Small intestine (tissue), 7 donors: ENCODE data around the gene LTA. TPM values are rescaled to one million over a fixed set of nuclear protein-coding genes. Genes with fewer than 3 reads are reported as not detected.
A peak's percentile ranks its signal among the peaks of the same experiment; 100 is the strongest.

Source experiments
- DNase-seq, 2 donors: peaks; one replicate each; pipeline versions ENCODE4 v3.0.0 to v3.0.0-alpha.2; 2013
- FAIRE-seq: peaks from 2 replicates; lab custom pipeline; 2012; peaks lifted over from hg19 to GRCh38; lab: Jason Lieb, UNC
- H3K27ac ChIP-seq, 3 donors: one replicate each; pipeline ENCODE4 v1.5.1; 2013; ENCODE audit warnings: low read length in 2 of 3, mild to moderate bottlenecking in 2 of 3, control low read depth in 1 of 3, inconsistent platforms in 1 of 3, low read depth in 1 of 3, moderate library complexity in 1 of 3
- H3K27me3 ChIP-seq, 3 donors: one replicate each; pipeline ENCODE4 v1.6.1; 2013; ENCODE audit warnings: low read length in 3 of 3, inconsistent platforms in 1 of 3; ENCODE audit not compliant: control insufficient read depth in 3 of 3, insufficient read depth in 3 of 3
- H3K36me3 ChIP-seq, 3 donors: one replicate each; pipeline ENCODE4 v1.6.1; 2013; ENCODE audit warnings: low read length in 3 of 3, inconsistent platforms in 1 of 3, low read depth in 1 of 3, mild to moderate bottlenecking in 1 of 3, moderate library complexity in 1 of 3; ENCODE audit not compliant: control insufficient read depth in 3 of 3, insufficient read depth in 2 of 3
- H3K4me1 ChIP-seq, 3 donors: one replicate each; pipeline ENCODE4 v1.6.1; 2013; ENCODE audit warnings: low read length in 2 of 3, inconsistent platforms in 1 of 3, low read depth in 1 of 3, mild to moderate bottlenecking in 1 of 3, moderate library complexity in 1 of 3; ENCODE audit not compliant: control insufficient read depth in 3 of 3, insufficient read depth in 2 of 3
- H3K4me3 ChIP-seq, 3 donors: one replicate each; pipeline ENCODE4 v1.5.1; 2013; ENCODE audit warnings: low read length in 3 of 3, control low read depth in 1 of 3, inconsistent platforms in 1 of 3, low read depth in 1 of 3, mild to moderate bottlenecking in 1 of 3, moderate library complexity in 1 of 3
- H3K9me3 ChIP-seq, 2 donors: one replicate each; pipeline ENCODE4 v1.6.1; 2013; ENCODE audit warnings: low read depth in 1 of 2, low read length in 1 of 2; ENCODE audit not compliant: control insufficient read depth in 2 of 2, insufficient read depth in 1 of 2
- WGBS, 3 donors: extraction: QIAGEN DNeasy Blood & Tissue Kit; methylation state at CpG; one replicate each; pipeline ENCODE4 v1.1.7; 2013; 5-methylcytosine and 5-hydroxymethylcytosine counted together
- polyA plus RNA-seq, 4 donors: library from polyadenylated mRNA; stranded (reverse) in 3 of 4; unstranded in 1 of 4; fragments of 200-250 nt in 3 of 4; fragments of 120-200 nt in 1 of 4; gene quantifications; one replicate each; pipeline versions ENCODE4 v1.2.1 to v1.2.3, GENCODE V29; 2013
- donor health status: healthy with polysubstance abuse.
- donor health status: control.
- donor health status: control.
- donor health status: Bipolar disorder and iron deficiency.
- donor health status: healthy.

Gene LTA
- polyA plus RNA-seq, 4 donors, result 0.24 to 1.0 TPM; not detected in 2

- Histone ChIP-seq H3K9me3 (no peaks in the 10 kb centered on the region), H3K36me3 (no peaks in the 10 kb centered on the region), H3K4me3 (no peak overlapping the region), H3K4me1 (no peaks in the 10 kb centered on the region), H3K27me3 (no peaks in the 10 kb centered on the region), H3K27ac (no peak overlapping the region)
- DNase-seq, result no peak
- WGBS, 3 donors, result 25 to 27% (median 26%) methylated on average over 2 of the region's 2 CpGs
- FAIRE-seq, result no peak
Measured at GRCh38 chr6:31597006-31597405, 24.9 kb downstream of the LTA start.

DNA sequence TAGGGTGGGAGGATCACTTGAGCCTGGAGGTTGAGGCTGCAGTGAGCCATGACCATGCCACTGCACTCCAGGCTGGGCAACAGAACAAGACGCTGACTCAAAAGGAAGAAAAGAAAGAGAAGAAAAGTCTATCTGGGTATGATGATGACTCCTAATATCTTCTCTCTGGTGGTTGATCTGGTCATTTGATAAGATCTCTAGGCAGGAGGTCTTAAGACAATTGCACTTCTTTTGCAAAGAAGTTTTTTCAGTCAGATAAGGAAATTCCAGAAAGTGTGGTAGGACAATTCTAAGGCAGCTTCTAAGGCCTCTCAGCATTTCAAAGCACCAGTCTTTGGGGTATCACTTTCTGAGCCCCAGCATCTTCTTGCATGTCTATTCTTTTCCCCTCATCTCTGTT is 35.2 kb downstream of the LTA start:
- no peak overlapping the region for H3K27ac ChIP-seq
- H3K36me3 ChIP-seq, result no peaks in the 10 kb centered on the region
- DNase-seq (no peak), FAIRE-seq (no peak)
- H3K27me3 ChIP-seq, result no peaks in the 10 kb centered on the region
- WGBS, 3 donors, result 75 to 84% (median 79%) methylated on average over 1 of the region's 1 CpG
- no peaks in the 10 kb centered on the region for H3K4me1 ChIP-seq
- H3K9me3 ChIP-seq, result no peaks in the 10 kb centered on the region
- H3K4me3 ChIP-seq, result no peak overlapping the region

GRCh38 chr6:31609519-31610406 is 37.7 kb downstream of the LTA start:
- no peaks in the 10 kb centered on the region for H3K36me3 ChIP-seq
- H3K9me3 ChIP-seq, result no peaks in the 10 kb centered on the region
- 66 to 70% (median 70%) methylated on average over 8 of the region's 8 CpGs for WGBS, 3 donors
- FAIRE-seq (no peak), DNase-seq (no peak)
- H3K4me1 ChIP-seq, result peaks cover 0 to 9% (median 0%) of the 10 kb centered on the region in 3 donors
- no peak overlapping the region for H3K27ac ChIP-seq
- no peaks in the 10 kb centered on the region for H3K27me3 ChIP-seq
- no peak overlapping the region for H3K4me3 ChIP-seq

DNA sequence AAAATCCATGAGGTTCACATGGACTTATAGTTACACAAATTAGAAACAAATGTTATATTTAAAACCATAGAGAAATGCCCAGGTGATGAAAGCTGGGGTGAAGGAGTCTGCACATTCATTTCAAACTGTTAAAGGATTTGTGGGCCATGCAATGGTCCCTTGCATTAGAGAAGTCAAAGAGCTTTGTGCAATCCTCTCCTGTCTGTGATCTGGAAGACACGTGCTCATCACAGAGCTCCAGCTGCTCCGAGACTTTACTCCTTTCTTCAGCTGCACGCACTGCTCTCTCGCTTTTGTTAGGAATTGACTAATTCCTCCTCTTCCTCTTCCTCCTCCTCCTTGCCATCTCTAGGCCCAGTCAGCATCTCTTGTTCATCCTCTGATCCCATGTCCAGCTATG is 38.9 kb downstream of the LTA start:
- no peaks in the 10 kb centered on the region for H3K27me3 ChIP-seq
- no peaks in the 10 kb centered on the region for H3K36me3 ChIP-seq
- WGBS, 3 donors, result 86 to 90% (median 88%) methylated on average over 4 of the region's 4 CpGs
- H3K27ac ChIP-seq, result no peak overlapping the region
- H3K4me3 ChIP-seq, result no peak overlapping the region
- no peak for DNase-seq
- peaks cover 0 to 20% (median 2%) of the 10 kb centered on the region in 3 donors for H3K4me1 ChIP-seq
- no peak for FAIRE-seq
- H3K9me3 ChIP-seq, result no peaks in the 10 kb centered on the region

DNA sequence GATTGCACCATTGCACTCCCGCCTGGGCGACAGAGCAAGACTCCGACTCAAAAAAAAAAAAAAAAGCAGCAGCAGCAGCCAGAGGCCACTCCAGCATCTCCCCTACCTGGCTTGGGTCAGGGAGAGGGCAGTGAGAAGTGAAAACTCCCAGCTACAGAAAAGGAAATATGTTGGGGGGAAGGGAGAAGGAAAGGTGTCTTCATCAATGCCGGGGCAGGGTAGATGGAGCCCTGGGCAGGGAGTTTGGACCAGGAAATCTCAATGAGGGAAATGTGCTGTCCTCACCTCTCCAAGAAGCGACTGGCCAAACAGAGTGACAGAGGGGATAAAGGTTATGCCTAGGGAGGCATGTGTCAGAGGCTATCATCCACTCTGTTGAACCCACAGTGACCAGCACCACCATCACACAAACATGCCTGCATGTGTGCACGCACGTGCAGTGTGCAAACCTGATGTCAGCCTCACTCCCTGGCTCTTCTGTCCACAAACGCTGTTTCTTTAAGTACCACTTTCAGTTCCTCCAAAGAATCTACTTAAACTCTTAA is 42.1 kb downstream of the LTA start:
- H3K27me3 ChIP-seq, result no peaks in the 10 kb centered on the region
- DNase-seq (peak; percentile 30 to 39), FAIRE-seq (no peak)
- peaks cover 0 to 20% (median 2%) of the 10 kb centered on the region in 3 donors for H3K4me1 ChIP-seq
- H3K36me3 ChIP-seq, result no peaks in the 10 kb centered on the region
- no peaks in the 10 kb centered on the region for H3K9me3 ChIP-seq
- 33 to 64% (median 58%) methylated on average over 8 of the region's 8 CpGs for WGBS, 3 donors
- peak overlapping the region in 1 of 3 donors; percentile 69 for H3K27ac ChIP-seq
- H3K4me3 ChIP-seq, result no peak overlapping the region

DNA sequence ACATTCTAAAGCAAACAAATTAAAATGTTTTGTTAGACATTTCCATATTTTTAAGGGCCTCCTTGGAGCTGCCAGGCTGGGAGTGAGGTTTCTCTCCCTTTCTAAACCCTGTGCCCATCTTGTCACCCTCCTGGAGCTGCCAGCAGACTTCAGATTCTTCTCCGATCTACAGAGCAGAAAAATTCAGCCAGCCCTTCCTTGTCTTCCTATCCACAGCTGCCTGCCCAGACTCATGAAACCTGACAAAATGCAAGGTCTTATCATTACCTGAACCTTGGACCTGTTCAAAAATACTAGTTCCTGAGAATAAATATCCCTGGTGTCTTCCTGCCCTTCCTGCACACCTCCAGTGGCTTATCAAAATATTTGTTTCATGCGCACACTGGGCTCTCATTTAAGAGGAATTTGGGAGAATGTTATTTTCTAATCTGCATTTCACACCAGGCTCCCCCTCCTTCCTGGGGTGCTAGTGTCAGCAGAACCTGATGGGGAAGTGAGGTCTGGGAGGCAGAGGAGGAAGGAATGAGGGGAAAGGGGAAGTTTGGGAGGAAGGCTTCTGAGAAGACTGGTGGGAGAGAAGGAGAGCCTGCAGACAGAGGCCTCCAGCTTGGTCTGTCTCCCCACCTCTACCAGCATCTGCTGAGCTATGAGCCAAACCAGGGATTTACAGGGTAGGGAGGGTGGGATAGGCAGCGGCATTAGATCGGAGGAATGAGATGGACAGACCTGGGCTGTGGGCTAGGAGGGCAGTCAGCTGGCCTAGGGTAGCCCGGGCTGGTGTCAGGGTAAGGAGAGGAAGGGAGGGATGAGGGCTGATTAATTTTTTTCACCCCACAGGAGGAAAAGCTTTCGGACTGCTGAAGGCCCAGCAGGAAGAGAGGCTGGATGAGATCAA is 42.8 kb downstream of the LTA start, which contains the start of gene AIF1:
Gene AIF1 (plus strand): TSS at position 551 of the 895 bp plus-strand sequence. CDS start 96 bp downstream, at position 647.
- peaks cover 0 to 20% (median 2%) of the 10 kb centered on the region in 3 donors for H3K4me1 ChIP-seq
- no peaks in the 10 kb centered on the region for H3K36me3 ChIP-seq
- no peaks in the 10 kb centered on the region for H3K27me3 ChIP-seq
- peak within 1 kb of the TSS in 2 of 3 donors; percentile 52 to 69 for H3K27ac ChIP-seq
- H3K4me3 ChIP-seq, result no peak within 1 kb of the TSS
- DNase-seq, result peak; percentile 62 to 64
- no peaks in the 10 kb centered on the region for H3K9me3 ChIP-seq
- 51 to 63% (median 51%) methylated on average over 6 of the region's 6 CpGs for WGBS, 3 donors
- FAIRE-seq, result no peak

DNA sequence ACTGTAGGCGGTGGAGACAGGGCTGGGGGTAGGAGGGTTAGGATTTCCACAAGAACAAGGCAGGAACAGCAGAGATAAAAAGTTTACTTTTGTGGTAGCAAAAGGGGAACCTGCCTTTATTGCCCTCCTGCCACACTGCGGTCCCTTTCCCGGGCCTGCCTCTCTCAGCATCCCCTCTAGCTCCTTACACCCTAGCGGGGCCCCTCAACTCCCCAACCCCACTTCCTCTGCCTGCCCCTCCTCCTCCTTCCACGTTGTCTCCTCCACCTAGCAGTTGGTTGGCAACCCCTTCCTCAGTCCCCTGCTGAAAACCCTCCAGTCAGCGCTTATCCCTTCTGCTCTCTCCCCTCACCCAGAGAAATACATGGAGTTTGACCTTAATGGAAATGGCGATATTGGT is 43.7 kb downstream of the LTA start:
- H3K4me3 ChIP-seq, result no peak overlapping the region
- peaks cover 0 to 20% (median 2%) of the 10 kb centered on the region in 3 donors for H3K4me1 ChIP-seq
- H3K27me3 ChIP-seq, result no peaks in the 10 kb centered on the region
- H3K36me3 ChIP-seq, result no peaks in the 10 kb centered on the region
- no peak overlapping the region for H3K27ac ChIP-seq
- H3K9me3 ChIP-seq, result no peaks in the 10 kb centered on the region
- DNase-seq (no peak), FAIRE-seq (no peak)
- WGBS, 3 donors, result 51 to 72% (median 71%) methylated on average over 7 of the region's 7 CpGs

DNA sequence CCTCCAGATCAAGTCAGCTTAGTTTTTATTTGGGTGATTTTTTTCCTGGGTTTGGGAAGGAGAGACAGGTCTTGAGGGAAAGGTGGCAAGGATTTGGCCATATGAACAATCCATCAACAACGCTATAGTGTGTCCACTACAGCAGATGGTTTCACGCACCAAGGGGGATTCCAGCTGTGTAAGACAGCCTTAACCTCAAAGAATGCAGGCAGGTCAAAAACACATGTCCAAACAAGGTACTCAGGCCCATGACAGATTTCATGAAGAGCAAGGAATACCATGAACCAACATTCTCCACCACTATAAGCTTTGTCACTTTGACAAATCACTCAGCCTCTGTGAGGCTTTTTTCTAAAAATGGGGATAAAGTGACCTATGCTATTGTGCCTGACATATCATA is 44.9 kb downstream of the LTA start:
- Histone ChIP-seq H3K27ac (no peak overlapping the region), H3K4me3 (no peak overlapping the region), H3K27me3 (no peaks in the 10 kb centered on the region), H3K9me3 (no peaks in the 10 kb centered on the region), H3K4me1 (peaks cover 0 to 25% (median 2%) of the 10 kb centered on the region in 3 donors), H3K36me3 (peaks cover 0 to under 1% (median 0%) of the 10 kb centered on the region in 3 donors)
- 85 to 95% (median 93%) methylated on average over 2 of the region's 2 CpGs for WGBS, 3 donors
- DNase-seq, result no peak
- FAIRE-seq, result no peak
